SJSA1 (cell line): ENCODE results near the gene CLIC3. TPM values are rescaled to one million over a fixed set of nuclear protein-coding genes. Genes with fewer than 3 reads are reported as not detected.

Experiments used
- DNase-seq, 2 experiments: peaks; one replicate each; pipeline ENCODE4 v3.0.0-alpha.2; 2015 to 2020; ENCODE audit warnings: low spot score in 2 of 2, low read depth in 1 of 2
- H3K27ac ChIP-seq: fragments of 250-450 bp; sonication (Bioruptor Pico); 2 replicates; pipeline ENCODE4 v1.5.1; 2020; ENCODE audit warnings: mild to moderate bottlenecking, moderate library complexity
- H3K27me3 ChIP-seq: fragments of 250-450 bp; sonication (Bioruptor Pico); replicated peaks from 2 replicates; pipeline ENCODE4 v1.5.1; 2020; ENCODE audit warnings: mild to moderate bottlenecking, moderate library complexity
- H3K36me3 ChIP-seq: fragments of 250-450 bp; sonication (Bioruptor Pico); 2 replicates; pipeline ENCODE4 v1.5.1; 2020; ENCODE audit warnings: mild to moderate bottlenecking
- H3K4me1 ChIP-seq: fragments of 250-450 bp; sonication (Bioruptor Pico); replicated peaks from 2 replicates; pipeline ENCODE4 v1.6.1; 2021; ENCODE audit warnings: mild to moderate bottlenecking
- H3K4me3 ChIP-seq: fragments of 250-450 bp; sonication (Bioruptor Pico); 2 replicates; pipeline ENCODE4 v1.5.1; 2020; ENCODE audit warnings: mild to moderate bottlenecking
- H3K9me3 ChIP-seq: fragments of 250-450 bp; sonication (Bioruptor Pico); replicated peaks from 2 replicates; pipeline ENCODE4 v1.5.1; 2020; ENCODE audit warnings: mild to moderate bottlenecking
- total RNA-seq: library from RNA; depleted of rRNA; stranded (reverse); fragments of >200 nt; shearing (Covaris generic); gene quantifications from 2 replicates; pipeline ENCODE4 v1.2.3, GENCODE V29; 2014

Gene CLIC3
- total RNA-seq, 1 experiment from 2014 or later = 0.89 TPM

GRCh38 chr9:136992819-136993369 lies 3.5 kb downstream of the CLIC3 start:
- no peak for DNase-seq
- Histone ChIP-seq H3K4me1 (peaks cover 23% of the 10 kb centered on the region), H3K27ac (no peak overlapping the region), H3K36me3 (no peaks in the 10 kb centered on the region), H3K4me3 (peak overlapping the region; percentile 44), H3K9me3 (peaks cover 13% of the 10 kb centered on the region), H3K27me3 (no peaks in the 10 kb centered on the region)

- peak within 1 kb of the TSS; percentile 44 for H3K4me3 ChIP-seq
- DNase-seq = peak; percentile 37 to 74
- no peaks in the 10 kb centered on the region for H3K27me3 ChIP-seq
- H3K4me1 ChIP-seq = peaks cover 23% of the 10 kb centered on the region
- no peak within 1 kb of the TSS for H3K27ac ChIP-seq
- no peaks in the 10 kb centered on the region for H3K36me3 ChIP-seq
- peaks cover 13% of the 10 kb centered on the region for H3K9me3 ChIP-seq
Observed at GRCh38 chr9:136991993-136992818, 4.2 kb downstream of the CLIC3 start, which contains the start of gene PAXX. TSS of gene PAXX (plus strand) at chr9:136992422. CDS start at chr9:136992444, 22 bp downstream.

- Histone ChIP-seq H3K27ac (no peak overlapping the region), H3K4me3 (no peak overlapping the region), H3K27me3 (no peaks in the 10 kb centered on the region; the same call in 1 of the 2 replicates), H3K36me3 (no peaks in the 10 kb centered on the region), H3K4me1 (peaks cover 10% of the 10 kb centered on the region), H3K9me3 (peaks cover 13% of the 10 kb centered on the region)
- no peak for DNase-seq
Observed at GRCh38 chr9:136990242-136990911, 6.0 kb downstream of the CLIC3 start.

GRCh38 chr9:136988872-136989271 lies 7.5 kb downstream of the CLIC3 start:
- no peak for DNase-seq
- Histone ChIP-seq H3K4me3 (no peak overlapping the region), H3K4me1 (peaks cover 10% of the 10 kb centered on the region), H3K9me3 (peaks cover 13% of the 10 kb centered on the region), H3K36me3 (no peaks in the 10 kb centered on the region), H3K27me3 (no peaks in the 10 kb centered on the region; the same call in 1 of the 2 replicates), H3K27ac (no peak overlapping the region)

- Histone ChIP-seq H3K9me3 (peaks cover 4% of the 10 kb centered on the region; the same call in 1 of the 2 replicates), H3K27ac (no peak overlapping the region), H3K36me3 (no peaks in the 10 kb centered on the region), H3K4me1 (peaks cover 17% of the 10 kb centered on the region), H3K27me3 (no peaks in the 10 kb centered on the region; the same call in 1 of the 2 replicates), H3K4me3 (no peak overlapping the region)
- DNase-seq = no peak
Observed at GRCh38 chr9:136985853-136986252, 10.5 kb downstream of the CLIC3 start.

- H3K36me3 ChIP-seq = no peaks in the 10 kb centered on the region
- peaks cover 18% of the 10 kb centered on the region for H3K4me1 ChIP-seq
- no peaks in the 10 kb centered on the region for H3K9me3 ChIP-seq
- no peak overlapping the region for H3K27ac ChIP-seq
- no peaks in the 10 kb centered on the region; the same call in 1 of the 2 replicates for H3K27me3 ChIP-seq
- H3K4me3 ChIP-seq = no peak overlapping the region
- no peak for DNase-seq
Observed at GRCh38 chr9:136985027-136985602, 11.3 kb downstream of the CLIC3 start.

GRCh38 chr9:136984464-136985026 lies 11.8 kb downstream of the CLIC3 start:
- H3K27ac ChIP-seq = no peak overlapping the region
- H3K4me1 ChIP-seq = peaks cover 18% of the 10 kb centered on the region
- H3K36me3 ChIP-seq = no peaks in the 10 kb centered on the region
- H3K4me3 ChIP-seq = no peak overlapping the region
- DNase-seq = no peak
- H3K27me3 ChIP-seq = no peaks in the 10 kb centered on the region; the same call in 1 of the 2 replicates
- H3K9me3 ChIP-seq = no peaks in the 10 kb centered on the region

GRCh38 chr9:136983656-136984314 lies 12.6 kb downstream of the CLIC3 start:
- no peak overlapping the region for H3K4me3 ChIP-seq
- no peak for DNase-seq
- no peaks in the 10 kb centered on the region for H3K9me3 ChIP-seq
- peaks cover 18% of the 10 kb centered on the region for H3K4me1 ChIP-seq
- H3K27me3 ChIP-seq = no peaks in the 10 kb centered on the region; the same call in 1 of the 2 replicates
- no peak overlapping the region for H3K27ac ChIP-seq
- no peaks in the 10 kb centered on the region for H3K36me3 ChIP-seq

GRCh38 chr9:136983167-136983566 lies 13.2 kb downstream of the CLIC3 start:
- H3K27me3 ChIP-seq = no peaks in the 10 kb centered on the region; the same call in 1 of the 2 replicates
- no peaks in the 10 kb centered on the region for H3K36me3 ChIP-seq
- no peak overlapping the region for H3K27ac ChIP-seq
- H3K4me3 ChIP-seq = no peak overlapping the region
- peaks cover 18% of the 10 kb centered on the region for H3K4me1 ChIP-seq
- no peaks in the 10 kb centered on the region for H3K9me3 ChIP-seq
- DNase-seq = no peak

GRCh38 chr9:136982232-136983051 lies 13.9 kb downstream of the CLIC3 start, which contains the start of gene LCNL1:
TSS of gene LCNL1 (plus strand) at chr9:136982993. CDS start at chr9:136983587, 594 bp downstream.
- no peak for DNase-seq
- Histone ChIP-seq H3K4me3 (no peak within 1 kb of the TSS), H3K9me3 (no peaks in the 10 kb centered on the region), H3K27ac (peak within 1 kb of the TSS; percentile 33), H3K36me3 (no peaks in the 10 kb centered on the region), H3K27me3 (peaks cover 5% of the 10 kb centered on the region), H3K4me1 (peaks cover 24% of the 10 kb centered on the region)

GRCh38 chr9:136981588-136982231 lies 14.7 kb downstream of the CLIC3 start:
- H3K4me1 ChIP-seq = peaks cover 24% of the 10 kb centered on the region
- DNase-seq = peak; percentile 35 to 80
- no peaks in the 10 kb centered on the region for H3K9me3 ChIP-seq
- peak overlapping the region; percentile 34 for H3K27ac ChIP-seq
- no peak overlapping the region for H3K4me3 ChIP-seq
- H3K36me3 ChIP-seq = no peaks in the 10 kb centered on the region
- H3K27me3 ChIP-seq = peaks cover 5% of the 10 kb centered on the region
